ENCODE data around the gene PRSS48.
A peak's percentile ranks its signal among the peaks of the same experiment; 100 is the strongest.
"Not testable (repeated sequence)": the region's sequence is repeated elsewhere in the genome, so short reads cannot be mapped to it uniquely, and the experiment has no call there.

PRSS48 gene

DNA sequence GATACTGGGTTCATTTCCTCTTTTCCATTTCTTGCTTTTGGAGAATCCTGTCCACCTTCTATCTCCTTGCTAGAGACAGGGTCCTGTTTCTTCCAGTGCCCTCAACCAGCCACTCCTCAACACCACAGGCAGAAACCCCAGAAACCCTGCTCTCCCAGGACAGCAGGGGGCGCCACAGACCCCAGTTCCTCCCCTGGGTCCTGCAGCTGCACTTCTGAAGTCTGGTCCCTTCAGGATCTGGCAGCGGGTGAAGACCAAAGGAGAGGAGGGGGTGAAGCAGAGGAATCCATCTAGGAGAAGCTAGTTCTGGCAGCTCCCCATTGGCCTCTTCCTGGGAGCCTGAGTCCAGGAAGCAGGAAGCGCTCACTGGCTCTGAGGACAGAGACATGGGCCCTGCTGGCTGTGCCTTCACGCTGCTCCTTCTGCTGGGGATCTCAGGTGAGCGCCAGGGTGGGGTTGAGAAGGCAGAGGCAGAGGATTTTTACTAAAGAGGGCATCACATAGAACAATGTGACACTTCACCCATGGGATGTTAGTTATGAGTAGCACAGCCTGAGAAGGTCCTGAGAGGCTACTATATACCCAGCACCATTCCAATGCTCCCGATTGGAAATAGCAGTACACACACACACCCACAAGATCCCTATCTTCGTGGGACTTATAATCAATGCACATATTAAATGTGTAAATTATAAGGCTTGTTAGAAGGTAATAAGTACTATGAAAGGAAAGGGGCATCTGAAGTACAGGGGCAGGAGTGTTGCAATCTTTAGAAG lies at the start of gene PRSS48:
Gene PRSS48, plus strand, starts transcription at position 375 of the 776 bp plus-strand sequence. Its CDS starts 12 bp downstream, at position 387.
- peak; percentile 5 to 26 for DNase-seq (ENCODE audit: low read depth in 2 of 2)

DNA sequence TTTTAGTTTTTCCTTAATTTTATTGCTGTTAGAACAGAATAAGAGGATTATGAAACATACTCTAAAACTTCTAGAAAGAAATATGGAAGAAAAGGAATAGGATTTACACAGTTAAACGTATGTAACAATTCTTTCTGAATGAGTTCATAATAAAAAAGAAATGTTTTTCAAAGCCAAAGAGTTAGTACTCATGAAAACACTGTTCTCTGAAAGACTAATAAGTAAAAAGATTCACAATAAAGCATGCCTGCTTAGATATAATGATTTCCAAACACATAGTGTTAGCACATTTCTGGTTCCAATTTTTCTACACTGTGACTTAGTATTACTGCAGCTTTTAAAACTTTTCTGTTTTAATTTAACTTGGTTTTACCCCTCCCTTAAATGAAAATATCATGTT lies 49.8 kb upstream of the PRSS48 start:
- DNase-seq (ENCODE audit: low read depth in 2 of 2) = no peak

DNA sequence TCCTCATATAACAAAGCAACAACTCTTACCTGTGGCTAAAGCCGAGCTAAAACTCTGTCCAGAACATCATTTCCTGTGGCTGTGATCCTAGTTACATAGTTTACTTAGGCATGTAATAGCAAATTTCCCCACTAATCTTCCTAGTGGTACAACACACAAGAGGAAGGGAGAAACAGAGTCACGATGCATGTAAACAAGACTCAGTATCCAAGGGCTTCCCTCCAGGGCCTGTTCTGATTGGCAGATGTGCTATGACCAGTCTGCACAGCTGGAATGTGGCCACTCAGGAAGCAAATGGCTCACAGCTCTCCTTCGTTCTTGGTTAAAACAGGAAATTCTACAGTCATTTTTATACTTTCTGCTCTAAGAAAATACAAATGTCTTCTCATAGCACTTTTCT lies 49.2 kb upstream of the PRSS48 start:
- DNase-seq (ENCODE audit: low read depth in 2 of 2) = no peak

DNA sequence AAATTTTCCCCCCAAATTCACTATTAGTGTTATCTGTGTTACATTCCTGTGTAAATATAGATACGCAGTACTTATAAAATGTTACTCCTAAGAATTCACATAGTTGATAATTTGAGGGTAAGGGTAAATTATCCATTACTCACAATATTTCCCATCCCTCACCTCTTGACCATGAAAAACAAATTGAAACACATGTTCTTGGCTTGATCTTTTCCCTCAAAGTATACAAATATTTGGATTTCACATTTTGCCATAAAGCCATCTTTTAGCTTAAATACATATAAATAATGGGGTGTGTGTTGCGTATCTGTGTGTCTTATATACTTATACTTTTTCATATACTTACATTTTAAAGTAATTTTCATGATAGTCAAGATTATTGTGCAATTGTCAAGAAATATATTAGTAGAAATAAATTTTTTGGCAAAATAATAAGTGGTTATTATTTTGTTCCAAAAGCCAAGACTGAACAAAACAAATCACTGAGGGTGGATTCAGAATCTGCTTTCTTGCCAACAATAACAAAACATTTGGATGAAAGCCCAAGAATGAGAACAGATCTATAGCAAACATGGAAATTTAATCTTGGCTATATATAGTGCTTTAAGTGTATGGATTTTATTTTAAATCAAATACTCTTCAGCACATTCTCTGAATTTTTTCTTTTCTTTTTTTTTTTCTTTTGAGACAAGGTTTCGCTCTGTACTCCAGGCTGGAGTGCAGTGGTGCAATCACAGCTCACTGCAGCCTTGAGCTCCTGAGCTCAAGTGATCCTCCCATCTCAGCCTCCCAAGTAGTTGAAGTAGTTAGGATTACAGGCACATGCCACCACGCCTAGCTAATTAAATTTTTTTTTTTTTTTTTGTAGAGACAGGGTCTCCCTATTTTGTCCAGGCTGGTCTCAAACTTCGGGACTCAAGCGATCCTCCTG lies 48.5 kb upstream of the PRSS48 start:
- no peak for DNase-seq (ENCODE audit: low read depth in 2 of 2)

DNA sequence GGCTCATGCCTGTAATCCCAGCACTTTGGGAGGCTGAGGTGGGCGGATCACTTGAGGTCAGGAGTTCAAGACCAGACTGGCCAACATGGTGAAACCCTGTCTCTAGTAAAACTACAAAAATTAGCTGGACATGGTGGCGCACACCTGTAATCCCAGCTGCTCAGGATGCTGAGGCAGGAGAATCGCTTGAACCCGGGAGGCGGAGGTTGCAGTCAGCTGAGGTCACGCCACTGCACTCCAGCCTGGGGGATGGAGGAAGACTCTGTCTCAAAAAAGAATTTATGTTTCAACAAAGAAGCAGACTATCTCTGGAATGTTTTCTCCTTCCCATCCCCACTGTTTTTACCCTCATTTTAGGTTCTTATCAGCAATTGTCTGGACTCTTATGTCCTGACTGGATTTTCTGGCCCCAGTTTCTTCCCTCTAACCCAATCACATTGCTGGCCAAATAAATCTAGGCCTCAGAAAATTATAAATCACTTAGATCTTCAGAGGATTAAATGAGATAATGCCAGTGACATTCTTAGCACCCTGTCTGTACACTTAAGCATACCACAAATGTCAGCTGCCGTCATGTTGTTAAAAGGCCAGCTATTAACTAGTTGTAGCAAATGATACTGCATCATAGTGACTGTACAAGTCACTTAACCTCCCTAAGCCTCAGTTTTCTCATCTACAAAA lies 44.9 kb upstream of the PRSS48 start:
- DNase-seq (ENCODE audit: low read depth in 2 of 2) = no peak

DNA sequence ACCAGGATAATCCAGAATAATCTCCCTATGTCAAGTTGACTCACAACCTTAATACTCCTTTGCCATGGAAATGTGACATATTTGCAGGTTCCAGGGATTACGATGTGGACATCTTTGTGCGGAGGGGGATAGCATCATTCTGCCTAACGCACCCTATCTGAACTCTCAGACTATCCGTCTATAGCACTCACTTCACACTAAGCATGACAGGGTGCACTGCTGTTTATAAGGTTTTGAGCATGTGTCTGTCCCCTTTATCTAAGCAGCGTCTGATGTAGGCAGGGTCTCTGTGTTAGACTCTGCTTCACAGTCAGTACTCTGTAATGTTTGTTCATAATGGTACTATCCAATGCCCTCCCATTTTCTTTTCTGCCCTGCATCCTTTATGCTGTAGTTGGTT lies 43.4 kb upstream of the PRSS48 start:
- no peak for DNase-seq (ENCODE audit: low read depth in 2 of 2)

- DNase-seq (ENCODE audit: low read depth in 2 of 2) = not testable (repeated sequence)
Observed at GRCh38 chr4:151235373-151235772, 41.6 kb upstream of the PRSS48 start.

DNA sequence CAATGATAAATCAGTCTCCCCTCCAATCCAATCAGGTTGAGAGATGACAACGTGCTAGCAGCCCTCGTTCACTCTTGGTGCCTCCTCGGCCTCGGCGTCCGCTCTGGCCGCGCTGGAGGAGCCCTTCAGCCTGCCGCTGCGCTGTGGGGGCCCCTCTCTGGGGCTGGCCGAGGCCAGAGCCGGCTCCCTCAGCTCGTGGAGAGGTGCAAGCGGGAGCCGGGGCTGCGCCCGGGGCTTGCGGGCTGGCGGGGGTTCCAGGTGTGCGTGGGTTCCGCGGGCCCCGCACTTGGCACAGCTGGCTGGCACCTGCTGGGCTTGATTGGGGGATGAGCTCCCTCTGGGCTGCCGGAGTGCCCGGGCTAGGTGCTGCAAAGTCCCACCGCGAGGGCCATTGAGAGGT lies 40.9 kb upstream of the PRSS48 start:
- DNase-seq (ENCODE audit: low read depth in 2 of 2) = no peak

GRCh38 chr4:151238477-151238876 lies 38.5 kb upstream of the PRSS48 start:
- DNase-seq (ENCODE audit: low read depth in 2 of 2) = no peak

DNA sequence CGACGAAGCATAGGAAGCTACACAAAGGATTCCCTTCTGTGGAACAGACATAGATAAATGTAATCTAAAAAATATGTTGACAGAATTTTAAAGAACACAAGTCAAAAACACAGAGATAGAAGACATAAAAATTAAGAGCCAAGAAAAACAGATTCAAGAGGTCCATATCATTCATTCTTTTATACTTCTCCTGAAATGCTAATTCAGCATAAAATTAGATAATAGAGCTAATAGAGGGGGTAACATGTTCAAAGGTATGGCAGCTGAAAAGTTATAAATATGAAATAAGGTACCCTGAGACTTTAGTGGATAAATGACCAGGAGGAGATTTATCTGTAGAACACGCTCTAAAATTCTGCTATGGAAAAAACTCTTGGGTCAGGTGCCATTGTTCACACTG lies 37.4 kb upstream of the PRSS48 start:
- no peak for DNase-seq (ENCODE audit: low read depth in 2 of 2)

GRCh38 chr4:151242305-151242704 lies 34.7 kb upstream of the PRSS48 start:
- DNase-seq (ENCODE audit: low read depth in 2 of 2) = no peak

DNA sequence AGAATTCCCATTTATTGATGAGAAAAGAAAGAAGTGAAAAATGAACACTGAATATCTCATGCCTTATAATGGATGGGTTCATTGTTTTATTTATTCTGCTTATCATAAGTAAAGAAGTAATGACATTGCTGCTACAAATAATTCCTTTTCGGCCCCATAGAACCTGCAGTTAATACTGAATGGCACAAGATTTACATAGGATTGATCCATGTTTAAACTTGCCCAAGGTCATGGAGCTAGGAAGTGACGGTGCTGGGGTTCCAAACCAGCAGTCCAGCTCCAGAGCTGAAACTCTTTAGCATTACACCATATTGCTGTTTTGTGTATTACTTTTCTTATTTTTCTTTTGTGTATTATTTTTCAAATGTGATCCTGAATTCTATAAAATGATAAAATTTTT lies 30.2 kb upstream of the PRSS48 start:
- DNase-seq (ENCODE audit: low read depth in 2 of 2) = no peak

DNA sequence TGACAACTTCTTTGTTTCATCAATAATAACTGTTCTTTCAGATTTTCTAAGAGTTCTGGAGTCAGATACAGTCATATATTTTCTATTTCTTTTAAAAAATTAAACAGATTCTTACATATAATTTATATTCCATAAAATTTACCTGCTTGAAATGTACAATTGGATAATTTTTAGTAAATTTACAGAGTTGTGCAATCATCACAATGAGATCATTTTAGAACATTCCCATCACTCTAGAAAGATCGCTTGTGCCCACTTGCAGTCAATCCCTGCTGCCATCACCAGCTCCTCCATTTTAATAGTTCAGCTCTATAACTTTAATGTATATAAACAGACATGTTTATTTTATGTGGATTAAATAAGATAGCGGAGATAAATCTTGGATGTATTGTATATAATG lies 29.6 kb upstream of the PRSS48 start:
- no peak for DNase-seq (ENCODE audit: low read depth in 2 of 2)

DNA sequence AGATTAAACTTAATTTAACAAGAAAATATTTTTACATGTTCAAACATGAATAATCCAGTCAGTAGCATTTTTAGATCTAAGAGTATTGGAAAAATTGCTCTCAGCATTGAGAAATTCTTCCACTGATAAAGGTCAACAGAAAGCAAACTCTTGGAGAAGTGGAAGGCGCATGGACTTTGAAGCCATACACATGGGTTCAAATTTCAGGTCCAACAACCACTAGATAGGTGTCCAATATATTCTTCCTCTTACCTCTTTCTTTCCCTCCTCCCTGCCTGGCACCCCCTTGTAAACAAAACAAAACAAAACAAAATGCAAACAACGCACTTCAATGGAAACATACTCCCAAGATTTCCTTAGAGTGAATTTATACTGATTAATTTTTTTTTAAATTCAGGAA lies 28.4 kb upstream of the PRSS48 start:
- DNase-seq (ENCODE audit: low read depth in 2 of 2) = no peak

GRCh38 chr4:151250706-151251105 lies 26.3 kb upstream of the PRSS48 start:
- DNase-seq (ENCODE audit: low read depth in 2 of 2) = no peak

DNA sequence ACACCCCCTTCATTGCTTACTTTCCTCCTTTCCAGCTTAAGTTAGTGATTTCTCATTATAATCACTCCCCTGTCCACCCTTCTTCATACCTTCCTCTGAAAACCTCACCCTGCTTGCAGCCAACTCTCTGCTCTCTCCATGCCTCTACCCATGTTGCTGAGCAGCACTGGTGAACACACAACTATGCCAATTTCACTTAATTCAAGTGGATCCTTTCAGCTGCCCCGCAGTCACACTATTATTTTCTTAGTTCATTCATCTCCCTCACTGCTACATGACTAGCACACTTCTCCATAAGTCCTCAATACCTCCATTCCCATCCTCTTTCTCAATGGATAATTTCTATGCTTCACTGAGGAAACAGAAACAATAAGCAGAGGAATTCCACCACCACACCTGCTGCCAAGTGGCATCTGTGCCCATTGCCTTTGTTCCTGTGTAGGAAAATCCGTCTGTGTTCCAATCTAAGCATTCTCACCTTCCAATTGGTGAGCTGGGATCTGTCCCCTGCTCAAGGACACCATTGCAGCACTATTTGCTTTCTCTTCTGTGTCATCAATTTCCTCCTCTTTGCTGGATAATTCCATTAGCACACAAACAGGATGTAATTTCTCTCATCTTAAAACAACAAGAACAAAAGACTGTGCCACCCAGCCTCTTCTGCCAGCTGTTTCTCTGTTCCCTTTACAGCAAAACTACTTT lies 25.2 kb upstream of the PRSS48 start:
- no peak for DNase-seq (ENCODE audit: low read depth in 2 of 2)

DNA sequence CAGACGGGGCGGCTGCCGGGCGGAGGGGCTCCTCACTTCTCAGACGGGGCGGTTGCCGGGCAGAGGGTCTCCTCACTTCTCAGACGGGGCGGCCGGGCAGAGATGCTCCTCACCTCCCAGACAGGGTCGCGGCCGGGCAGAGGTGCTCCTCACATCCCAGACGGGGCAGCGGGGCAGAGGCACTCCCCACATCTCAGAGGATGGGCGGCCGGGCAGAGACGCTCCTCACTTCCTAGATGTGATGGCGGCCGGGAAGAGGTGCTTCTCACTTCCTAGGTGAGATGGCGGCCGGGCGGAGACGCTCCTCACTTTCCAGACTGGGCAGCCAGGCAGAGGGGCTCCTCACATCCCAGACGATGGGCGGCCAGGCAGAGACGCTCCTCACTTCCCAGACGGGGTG lies 21.7 kb upstream of the PRSS48 start:
- DNase-seq (ENCODE audit: low read depth in 2 of 2) = not testable (repeated sequence)

DNA sequence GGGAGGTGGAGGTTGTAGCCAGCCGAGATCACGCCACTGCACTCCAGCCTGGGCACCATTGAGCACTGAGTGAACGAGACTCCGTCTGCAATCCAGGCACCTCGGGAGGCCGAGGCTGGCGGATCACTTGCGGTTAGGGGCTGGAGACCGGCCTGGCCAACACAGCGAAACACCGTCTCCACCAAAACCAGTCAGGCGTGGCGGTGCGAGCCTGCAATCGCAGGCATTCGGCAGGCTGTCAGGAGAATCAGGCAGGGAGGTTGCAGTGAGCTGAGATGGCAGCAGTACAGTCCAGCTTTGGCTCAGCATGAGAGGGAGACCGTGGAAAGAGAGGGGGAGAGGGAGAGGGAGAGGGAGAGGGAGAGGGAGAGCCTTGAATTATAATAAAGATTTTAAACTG lies 21.3 kb upstream of the PRSS48 start:
- not testable (repeated sequence) for DNase-seq (ENCODE audit: low read depth in 2 of 2)

DNA sequence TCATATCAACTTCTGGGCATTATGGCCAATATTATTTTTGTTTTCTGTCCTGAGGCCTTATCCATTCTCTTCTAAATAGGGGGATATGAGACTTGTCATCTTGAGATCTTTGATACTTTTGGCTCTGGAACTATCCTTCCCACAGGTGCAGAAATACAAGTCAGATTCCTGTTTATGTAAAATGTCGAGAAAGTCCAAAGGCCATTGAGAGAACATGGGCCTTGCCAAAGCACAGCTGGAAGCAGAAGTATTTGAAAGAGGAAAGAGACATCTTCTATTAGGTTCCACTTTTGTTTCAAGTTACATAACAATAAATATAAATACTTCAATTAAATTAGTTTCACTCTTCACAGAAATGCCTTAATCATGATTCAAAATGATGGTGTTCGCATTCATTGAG lies 20.8 kb upstream of the PRSS48 start:
- no peak for DNase-seq (ENCODE audit: low read depth in 2 of 2)

GRCh38 chr4:151257704-151258103 lies 19.3 kb upstream of the PRSS48 start:
- DNase-seq (ENCODE audit: low read depth in 2 of 2) = no peak

DNA sequence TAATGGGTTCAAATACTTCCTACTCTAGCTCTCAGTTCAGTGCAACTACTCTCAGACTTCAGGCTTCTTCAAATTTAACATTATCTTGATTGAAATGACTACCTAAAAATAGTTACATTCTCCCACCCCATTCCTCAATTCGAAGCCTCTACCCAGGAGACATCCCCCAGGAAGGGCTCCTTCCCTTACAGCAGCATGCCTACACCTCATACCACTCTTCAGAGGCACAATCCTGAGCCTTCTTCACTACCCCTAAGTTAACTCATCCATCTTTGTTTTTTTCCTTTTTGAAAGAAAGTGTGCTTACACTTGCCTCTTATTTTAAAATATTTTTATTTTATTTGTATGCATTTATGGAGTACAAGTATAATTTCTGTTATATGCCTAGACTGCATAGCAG lies 17.2 kb upstream of the PRSS48 start:
- DNase-seq (ENCODE audit: low read depth in 2 of 2) = no peak

DNA sequence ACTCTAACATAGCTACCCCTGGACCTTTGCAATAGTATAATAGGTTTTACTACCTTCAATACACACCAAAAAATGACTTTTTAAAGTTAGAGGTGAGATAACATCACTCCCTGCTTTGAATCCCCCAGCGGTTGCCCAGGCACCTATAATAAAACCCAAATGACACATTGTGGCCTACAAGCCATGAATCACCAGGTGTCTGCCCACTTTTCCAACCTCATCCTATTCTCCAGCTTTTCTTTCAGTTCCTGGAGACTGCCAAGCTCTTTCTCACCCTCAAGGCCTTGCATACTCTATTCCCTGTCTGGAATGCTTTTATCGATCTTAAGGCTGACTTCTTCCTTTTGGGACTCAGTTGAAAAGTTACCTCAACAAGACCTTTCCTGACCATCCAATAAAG lies 16.4 kb upstream of the PRSS48 start:
- DNase-seq (ENCODE audit: low read depth in 2 of 2) = no peak

All from stimulated activated CD4-positive, alpha-beta T cell treated with anti-CD3 and anti-CD28 coated beads, Interleukin-1b, Interleukin-23, amount 100 ng/mL, for 4 hours (primary cell).